RKO (cell line): Measurements from ENCODE around the gene MGA.
"Not testable (repeated sequence)": the region's sequence is repeated elsewhere in the genome, so short reads cannot be mapped to it uniquely, and the experiment has no call there.

Experiments used
- DNase-seq: peaks from one replicate; pipeline ENCODE4 v3.0.0-alpha.2; 2016; ENCODE audit warnings: low spot score

MGA gene

DNA sequence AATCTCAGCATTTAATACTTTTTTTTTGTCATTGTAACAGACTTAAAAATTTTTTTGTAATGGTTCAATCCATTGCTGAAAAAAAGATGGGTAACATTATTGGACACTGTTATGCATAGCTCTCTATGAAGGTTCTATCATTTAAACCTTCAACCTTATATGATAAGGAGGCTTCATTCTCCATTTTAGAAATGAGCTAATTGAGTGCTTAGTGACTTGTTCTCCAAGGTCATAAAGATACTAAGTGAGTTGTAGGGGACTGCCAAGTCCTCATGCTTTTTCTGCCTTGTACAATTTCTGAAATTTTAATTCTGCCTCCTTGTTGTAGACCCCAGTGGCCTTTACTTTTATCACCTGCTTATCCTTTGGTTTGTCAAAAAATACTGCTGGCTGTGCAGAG, 56.7 kb downstream of the MGA start:
- no peak for DNase-seq

GRCh38 chr15:41727143-41727542, 66.9 kb downstream of the MGA start:
- DNase-seq, result no peak

DNA sequence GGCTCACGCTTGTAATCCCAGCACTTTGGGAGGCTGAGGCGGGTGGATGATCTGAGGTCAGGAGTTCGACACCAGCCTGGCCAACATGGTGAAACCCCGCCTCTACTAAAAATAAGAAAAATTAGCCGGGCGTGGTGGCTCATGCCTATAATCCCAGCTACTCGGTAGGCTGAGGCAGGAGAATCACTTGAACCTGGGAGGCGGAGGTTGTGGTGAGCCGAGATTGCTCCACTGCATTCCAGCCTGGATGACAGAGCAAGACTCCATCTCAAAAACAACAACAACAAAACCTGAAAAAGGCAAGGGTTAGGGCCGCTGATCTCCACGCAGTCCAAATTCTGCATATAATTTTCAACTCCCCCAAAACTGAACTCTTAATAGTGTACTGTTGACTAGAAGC, 67.9 kb downstream of the MGA start:
- not testable (repeated sequence) for DNase-seq

- no peak for DNase-seq
These were observed 70.3 kb downstream of the MGA start for GRCh38 chr15:41730543-41730942.

DNA sequence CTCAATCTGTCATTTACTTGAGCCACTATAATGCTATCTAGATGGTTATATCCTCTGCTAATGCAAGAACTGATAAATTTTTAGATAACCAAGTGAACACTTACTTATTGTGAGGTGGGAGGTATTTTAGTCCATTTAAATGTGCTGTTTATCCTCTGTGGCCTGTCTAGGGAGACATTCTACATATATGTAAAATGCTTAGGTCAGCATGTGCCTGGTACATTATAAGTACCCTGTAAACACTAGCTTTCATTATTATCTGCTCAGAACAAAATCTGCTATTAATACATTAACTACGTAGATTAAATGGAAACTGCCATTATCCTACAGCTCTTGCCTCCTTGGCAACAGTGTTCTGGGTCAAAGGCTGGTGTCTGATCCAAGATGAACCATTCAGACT, 72.3 kb downstream of the MGA start:
- no peak for DNase-seq

GRCh38 chr15:41734079-41734478, 73.9 kb downstream of the MGA start:
- DNase-seq, result no peak

- no peak for DNase-seq
These were observed 74.8 kb downstream of the MGA start for GRCh38 chr15:41735046-41735445.

DNA sequence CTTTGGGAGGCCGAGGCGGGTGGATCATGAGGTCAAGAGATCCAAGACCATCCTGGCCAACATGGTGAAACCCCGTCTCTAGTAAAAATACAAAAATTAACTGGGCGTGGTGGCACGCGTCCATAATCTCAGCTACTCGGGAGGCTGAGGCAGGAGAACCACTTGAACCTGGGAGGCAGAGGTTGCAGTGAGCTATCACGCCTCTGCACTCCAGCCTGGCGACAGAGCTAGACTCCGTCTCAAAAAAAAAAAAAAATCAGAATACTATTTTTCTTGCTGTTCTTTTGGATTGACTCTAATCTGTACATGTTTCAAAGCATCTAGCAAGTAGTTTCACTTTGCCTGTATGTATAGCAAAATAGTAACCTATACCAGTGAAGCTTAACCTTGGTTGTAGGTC, 75.3 kb downstream of the MGA start:
- not testable (repeated sequence) for DNase-seq

- DNase-seq, result no peak
These were observed 86.6 kb downstream of the MGA start for GRCh38 chr15:41746802-41747201.

GRCh38 chr15:41756198-41756597, 96.0 kb downstream of the MGA start:
- DNase-seq, result no peak

GRCh38 chr15:41772720-41773331, 112.6 kb downstream of the MGA start:
- peak; percentile 80 for DNase-seq

DNA sequence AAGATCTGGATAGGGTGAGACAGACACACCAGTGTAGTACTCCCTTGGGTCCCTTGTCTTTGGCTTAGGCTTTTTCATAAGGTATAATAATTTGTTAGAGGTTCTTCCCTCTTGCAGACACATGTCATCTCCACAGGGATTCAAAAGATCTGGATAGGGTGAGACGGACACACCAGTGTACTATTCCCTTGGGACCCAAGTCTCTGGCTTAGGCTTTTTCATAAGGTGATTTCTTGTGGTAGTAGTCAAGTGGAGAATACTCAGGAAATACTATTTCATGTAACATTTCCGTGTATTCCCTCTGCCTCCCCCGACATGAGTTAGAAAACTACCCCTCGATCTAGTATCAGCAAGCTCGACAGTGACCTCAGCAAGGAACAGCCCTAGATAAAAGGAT, 113.1 kb downstream of the MGA start:
- no peak for DNase-seq

- DNase-seq, result no peak
These were observed 113.5 kb downstream of the MGA start for GRCh38 chr15:41773729-41774061.

GRCh38 chr15:41774062-41774881, 114.1 kb downstream of the MGA start, which contains the start of gene MAPKBP1:
MAPKBP1 (plus strand) TSS chr15:41774484; CDS start chr15:41775276, 792 bp downstream.
- DNase-seq, result peak; percentile 98

DNA sequence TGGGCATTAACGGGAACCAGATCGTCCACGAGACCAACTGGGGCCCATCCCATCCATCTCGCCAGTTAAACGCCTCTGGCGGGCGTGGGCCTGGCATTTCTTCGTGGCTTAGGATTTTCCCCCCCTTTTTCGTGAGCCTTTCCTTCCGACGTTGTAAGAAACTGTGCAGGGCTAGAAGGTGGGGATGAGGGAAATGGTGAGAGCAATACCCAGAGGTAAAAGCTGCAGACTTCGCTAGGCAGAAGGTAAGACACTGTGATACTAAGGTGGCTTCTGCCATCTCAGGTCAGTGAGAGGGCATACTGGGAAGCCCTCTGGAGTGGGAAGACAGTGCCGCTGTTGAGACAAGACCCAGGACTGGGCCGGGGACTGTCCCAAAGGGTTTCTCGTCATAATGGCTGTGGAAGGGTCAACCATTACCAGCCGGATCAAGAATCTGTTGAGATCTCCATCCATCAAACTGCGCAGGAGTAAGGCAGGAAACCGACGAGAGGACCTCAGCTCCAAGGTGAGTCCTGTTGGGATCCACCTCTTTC, 114.7 kb downstream of the MGA start:
- DNase-seq, result no peak

DNA sequence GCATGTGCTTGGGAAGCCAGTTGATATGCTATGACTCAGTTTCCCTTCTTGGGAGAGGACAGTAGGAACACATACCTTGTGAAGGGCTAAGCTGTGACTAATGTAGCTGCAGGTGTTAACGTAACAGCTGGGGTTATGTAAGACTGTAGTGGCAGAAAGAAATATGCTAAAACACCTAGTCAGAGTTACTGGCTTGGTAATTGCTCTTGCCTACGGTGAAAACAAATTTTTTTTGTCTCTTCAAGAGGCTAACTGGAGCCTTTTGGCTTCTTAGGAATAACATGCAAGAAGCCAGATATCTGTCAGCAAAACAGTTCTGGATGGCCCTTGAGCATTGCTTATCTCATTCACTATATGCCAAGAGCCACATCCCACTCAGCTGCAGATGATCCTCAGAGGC, 115.4 kb downstream of the MGA start:
- peak; percentile 41 for DNase-seq

- DNase-seq, result peak; percentile 62
These were observed 117.3 kb downstream of the MGA start for GRCh38 chr15:41777421-41777973.

- DNase-seq, result no peak
These were observed 118.3 kb downstream of the MGA start for GRCh38 chr15:41778521-41778920.

GRCh38 chr15:41779662-41780157, 119.5 kb downstream of the MGA start:
- DNase-seq, result no peak

DNA sequence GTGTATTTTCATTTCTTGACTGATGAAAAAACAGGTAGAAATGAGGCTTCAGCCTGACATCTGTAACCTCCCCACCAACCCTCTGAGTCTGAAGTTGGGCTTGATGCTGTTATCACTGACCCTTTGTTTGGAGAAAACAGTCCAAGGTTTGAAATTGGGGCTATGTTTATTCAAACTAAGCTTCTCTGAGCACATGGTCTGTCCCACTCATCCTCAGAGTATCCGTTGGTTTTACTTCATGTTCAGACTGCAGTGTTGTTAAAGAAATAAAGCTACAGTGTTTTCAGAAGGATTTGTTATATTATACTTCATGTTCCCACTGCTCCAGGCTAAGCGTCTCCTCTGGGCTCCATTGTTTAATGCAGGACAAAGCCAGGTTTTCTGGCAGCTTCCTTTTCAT, 120.1 kb downstream of the MGA start:
- DNase-seq, result no peak

GRCh38 chr15:41780727-41781126, 120.5 kb downstream of the MGA start:
- DNase-seq, result no peak

DNA sequence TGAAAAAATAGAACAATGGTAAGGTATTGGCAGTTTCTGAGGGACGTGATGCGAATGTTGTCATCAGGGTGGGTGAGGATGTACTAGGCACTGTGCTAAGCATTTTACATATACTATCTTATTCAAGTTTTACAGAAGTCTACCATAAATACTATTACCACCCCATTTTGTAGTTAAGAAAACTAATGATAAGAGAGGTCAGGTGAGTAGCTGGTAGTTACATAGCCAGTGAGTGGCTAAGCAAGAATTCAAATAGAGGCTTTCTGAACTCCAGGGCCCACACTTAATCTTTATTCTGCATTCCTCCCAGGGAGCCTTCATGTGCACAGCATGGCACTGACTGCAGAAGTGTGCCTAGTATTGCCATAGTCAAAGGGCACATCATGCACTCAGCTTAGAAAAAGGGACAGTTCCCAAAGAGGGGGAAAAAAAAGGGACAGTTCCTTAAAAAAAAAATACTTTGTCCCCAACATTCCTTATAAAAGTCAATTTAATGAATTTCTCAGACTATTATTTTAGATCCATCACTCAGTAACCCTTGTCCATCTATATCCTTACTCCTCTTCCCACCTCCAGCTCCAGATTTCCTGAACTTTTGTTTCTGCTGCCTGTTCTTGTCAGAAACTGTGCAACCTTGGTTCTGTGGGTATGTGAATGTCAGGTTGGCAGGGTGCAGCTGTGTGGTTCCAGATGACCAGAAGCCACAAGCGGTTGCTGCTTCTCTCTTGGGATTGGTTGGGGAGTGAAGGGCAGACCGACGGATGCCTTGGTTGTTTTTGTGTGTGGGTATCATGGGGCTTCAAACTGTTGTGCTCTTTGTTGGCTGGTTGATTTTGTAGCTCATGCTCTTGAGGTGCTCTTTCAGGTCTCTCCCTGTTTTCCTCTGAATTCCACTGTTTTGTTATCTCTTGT, 122.4 kb downstream of the MGA start:
- no peak for DNase-seq
